Karpas-422 (cell line): ENCODE data around the gene ZNF559. TPM values are rescaled to one million over a fixed set of nuclear protein-coding genes. Genes with fewer than 3 reads are reported as not detected.
"Not testable (repeated sequence)": the region's sequence is repeated elsewhere in the genome, so short reads cannot be mapped to it uniquely, and the experiment has no call there.

Experiments
- DNase-seq: peaks from one replicate; pipeline ENCODE4 v3.0.0-alpha.2; 2015
- H2AFZ ChIP-seq: fragments of 200-600 bp; sonication (generic); 2 replicates; pipeline ENCODE4 v1.6.1; 2014; ENCODE audit warnings: antibody characterized with exemption, low read length, mixed read lengths
- H3K27ac ChIP-seq: fragments of 200-600 bp; sonication (generic); 2 replicates; pipeline ENCODE4 v1.5.1; 2014; ENCODE audit warnings: mild to moderate bottlenecking, low read length, moderate library complexity
- H3K27me3 ChIP-seq: fragments of 200-600 bp; sonication (generic); 2 replicates; pipeline ENCODE4 v1.6.1; 2014; ENCODE audit warnings: low read length, mixed read lengths
- H3K36me3 ChIP-seq: fragments of 200-600 bp; sonication (generic); 2 replicates; pipeline ENCODE4 v1.6.1; 2014; ENCODE audit warnings: low read length, mixed read lengths; ENCODE audit not compliant: insufficient read depth
- H3K4me1 ChIP-seq: fragments of 200-600 bp; sonication (generic); 2 replicates; pipeline ENCODE4 v1.6.1; 2014; ENCODE audit warnings: mild to moderate bottlenecking, low read length, mixed read lengths
- H3K4me2 ChIP-seq: fragments of 200-600 bp; sonication (generic); 2 replicates; pipeline ENCODE4 v1.6.1; 2014; ENCODE audit warnings: low read length, low read depth, mild to moderate bottlenecking; ENCODE audit not compliant: poor library complexity, severe bottlenecking
- H3K4me3 ChIP-seq: fragments of 200-600 bp; sonication (generic); 2 replicates; pipeline ENCODE4 v1.5.1; 2014; ENCODE audit warnings: mild to moderate bottlenecking, antibody characterized with exemption, low read length, mixed read lengths
- H3K79me2 ChIP-seq: fragments of 200-600 bp; sonication (generic); 2 replicates; pipeline ENCODE4 v1.6.1; 2014; ENCODE audit warnings: mild to moderate bottlenecking, low read length, mixed read lengths
- H3K9ac ChIP-seq: fragments of 200-600 bp; sonication (generic); 2 replicates; pipeline ENCODE4 v1.6.0; 2014; ENCODE audit warnings: low read length
- H3K9me2 ChIP-seq: fragments of 200-600 bp; sonication (generic), shearing (Covaris generic); replicated peaks from 2 replicates; pipeline ENCODE4 v1.6.0; 2014; ENCODE audit warnings: mild to moderate bottlenecking, low read length, moderate library complexity; ENCODE audit not compliant: insufficient read depth
- H3K9me3 ChIP-seq: fragments of 300-700, 200-600 bp; sonication (generic); 2 replicates; pipeline ENCODE4 v1.6.1; 2014; ENCODE audit warnings: low read length, mixed read lengths
- H4K20me1 ChIP-seq: fragments of 200-600 bp; sonication (generic); 2 replicates; pipeline ENCODE4 v1.6.1; 2014; ENCODE audit warnings: mild to moderate bottlenecking, antibody characterized with exemption, low read length, low read depth; ENCODE audit not compliant: insufficient read depth
- total RNA-seq: library from RNA; depleted of rRNA; stranded (reverse); fragments of >200 nt; shearing (Covaris generic); gene quantifications from 2 replicates; pipeline ENCODE4 v1.2.3, GENCODE V29; 2014; ENCODE audit warnings: low replicate concordance

Gene ZNF559
- total RNA-seq, 1 experiment from 2014 or later = 42.2 TPM

GRCh38 chr19:9309139-9309973 is 14.6 kb upstream of the ZNF559 start, which contains the start of gene ZNF699:
TSS of gene ZNF699 (minus strand) at chr19:9309838. CDS start at chr19:9305119, 4,719 bp downstream.
- peak within 1 kb of the TSS; percentile 80 for H3K4me2 ChIP-seq

GRCh38 chr19:9309974-9310446 is 14.0 kb upstream of the ZNF559 start:
- DNase-seq = no peak
- peaks cover 9% of the 10 kb centered on the region for H3K4me1 ChIP-seq
- no peaks in the 10 kb centered on the region for H3K27me3 ChIP-seq
- peaks cover 4% of the 10 kb centered on the region; the same call in 1 of the 2 replicates for H3K36me3 ChIP-seq
- H3K9me2 ChIP-seq = no peaks in the 10 kb centered on the region
- no peaks in the 10 kb centered on the region for H4K20me1 ChIP-seq
- H3K9ac ChIP-seq = peak overlapping the region; percentile 84
- peak overlapping the region; percentile 89 for H3K4me3 ChIP-seq
- peak overlapping the region; percentile 80 for H3K4me2 ChIP-seq
- H2AFZ ChIP-seq = peak overlapping the region; percentile 91
- H3K79me2 ChIP-seq = peaks cover 24% of the 10 kb centered on the region
- H3K9me3 ChIP-seq = peaks cover 7% of the 10 kb centered on the region
- H3K27ac ChIP-seq = peak overlapping the region; percentile 57

More at GRCh38 chr19:9309139-9309973, 14.6 kb upstream of the ZNF559 start, which contains the start of gene ZNF699:
- peak within 1 kb of the TSS; percentile 95 for H2AFZ ChIP-seq
- peaks cover 9% of the 10 kb centered on the region for H3K4me1 ChIP-seq
- H4K20me1 ChIP-seq = no peaks in the 10 kb centered on the region
- peak within 1 kb of the TSS; percentile 89 for H3K4me3 ChIP-seq
- H3K36me3 ChIP-seq = peaks cover 9% of the 10 kb centered on the region; the same call in 1 of the 2 replicates
- peak within 1 kb of the TSS; percentile 84 for H3K9ac ChIP-seq
- no peaks in the 10 kb centered on the region for H3K27me3 ChIP-seq
- DNase-seq = peak; percentile 100
- H3K79me2 ChIP-seq = peaks cover 24% of the 10 kb centered on the region
- H3K9me3 ChIP-seq = peaks cover 7% of the 10 kb centered on the region
- peak within 1 kb of the TSS; percentile 62 for H3K27ac ChIP-seq
- no peaks in the 10 kb centered on the region for H3K9me2 ChIP-seq

GRCh38 chr19:9313756-9314155 is 10.2 kb upstream of the ZNF559 start:
- no peak overlapping the region for H2AFZ ChIP-seq
- H3K27me3 ChIP-seq = no peaks in the 10 kb centered on the region
- peaks cover under 1% of the 10 kb centered on the region for H3K79me2 ChIP-seq
- H3K36me3 ChIP-seq = no peaks in the 10 kb centered on the region
- no peaks in the 10 kb centered on the region for H4K20me1 ChIP-seq
- peaks cover 1% of the 10 kb centered on the region; the same call in 1 of the 2 replicates for H3K4me1 ChIP-seq
- no peaks in the 10 kb centered on the region for H3K9me2 ChIP-seq
- H3K4me3 ChIP-seq = no peak overlapping the region
- H3K4me2 ChIP-seq = no peak overlapping the region
- no peak overlapping the region for H3K27ac ChIP-seq
- H3K9ac ChIP-seq = no peak overlapping the region
- no peak for DNase-seq
- peaks cover 7% of the 10 kb centered on the region for H3K9me3 ChIP-seq

DNA sequence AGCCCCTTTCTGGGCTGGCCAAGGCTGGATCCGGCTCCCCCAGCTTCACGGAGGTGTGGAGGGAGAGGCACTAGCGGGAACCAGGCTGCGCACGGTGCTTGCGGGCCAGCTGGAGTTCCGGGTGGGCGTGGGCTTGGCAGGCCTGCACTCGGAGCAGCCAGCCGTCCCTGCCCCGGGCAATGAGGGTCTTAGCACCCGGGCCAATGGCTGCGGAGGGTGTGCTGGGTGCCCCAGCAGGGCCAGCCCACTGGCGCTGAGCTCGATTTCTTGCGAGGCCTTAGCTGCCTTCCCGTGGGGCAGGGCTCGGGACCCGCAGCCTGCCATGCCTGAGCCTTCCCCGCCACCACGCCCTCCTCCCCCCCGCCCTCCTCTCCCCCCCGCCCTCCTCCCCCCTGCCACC is 2.6 kb upstream of the ZNF559 start:
- Histone ChIP-seq H3K9me3 (peaks cover 15% of the 10 kb centered on the region), H3K4me1 (peaks cover 15% of the 10 kb centered on the region), H4K20me1 (no peaks in the 10 kb centered on the region), H3K27me3 (no peaks in the 10 kb centered on the region), H3K79me2 (peaks cover 15% of the 10 kb centered on the region), H3K4me2 (no peak overlapping the region), H3K36me3 (peaks cover 15% of the 10 kb centered on the region), H3K9me2 (no peaks in the 10 kb centered on the region), H3K9ac (no peak overlapping the region), H3K27ac (no peak overlapping the region), H3K4me3 (no peak overlapping the region), H2AFZ (no peak overlapping the region)
- no peak for DNase-seq

DNA sequence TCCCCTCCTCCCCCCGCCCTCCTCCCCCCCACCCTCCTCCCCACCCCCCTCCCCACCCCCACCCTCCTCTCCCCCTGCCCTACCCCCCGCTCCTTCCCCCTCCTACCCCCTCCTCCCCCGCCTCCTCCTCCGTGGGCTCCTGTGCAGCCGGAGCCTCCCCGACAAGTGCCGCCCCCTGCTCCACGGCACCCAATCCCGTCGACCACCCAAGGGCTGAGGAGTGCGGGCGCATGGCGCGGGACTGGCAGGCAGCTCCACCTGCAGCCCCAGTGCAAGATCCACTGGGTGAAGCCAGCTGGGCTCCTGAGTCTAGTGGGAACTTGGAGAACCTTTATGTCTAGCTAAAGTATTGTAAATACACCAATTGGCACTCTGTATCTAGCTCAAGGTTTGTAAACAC is 2.2 kb upstream of the ZNF559 start:
- H3K4me2 ChIP-seq, H2AFZ ChIP-seq, H3K9me2 ChIP-seq, H3K27me3 ChIP-seq, H3K4me3 ChIP-seq, H3K27ac ChIP-seq, H3K9ac ChIP-seq, DNase-seq, H4K20me1 ChIP-seq: not testable (repeated sequence)
- H3K9me3 ChIP-seq = peaks cover 17% of the 10 kb centered on the region
- peaks cover 15% of the 10 kb centered on the region for H3K4me1 ChIP-seq
- peaks cover 18% of the 10 kb centered on the region for H3K36me3 ChIP-seq
- H3K79me2 ChIP-seq = peaks cover 16% of the 10 kb centered on the region

DNA sequence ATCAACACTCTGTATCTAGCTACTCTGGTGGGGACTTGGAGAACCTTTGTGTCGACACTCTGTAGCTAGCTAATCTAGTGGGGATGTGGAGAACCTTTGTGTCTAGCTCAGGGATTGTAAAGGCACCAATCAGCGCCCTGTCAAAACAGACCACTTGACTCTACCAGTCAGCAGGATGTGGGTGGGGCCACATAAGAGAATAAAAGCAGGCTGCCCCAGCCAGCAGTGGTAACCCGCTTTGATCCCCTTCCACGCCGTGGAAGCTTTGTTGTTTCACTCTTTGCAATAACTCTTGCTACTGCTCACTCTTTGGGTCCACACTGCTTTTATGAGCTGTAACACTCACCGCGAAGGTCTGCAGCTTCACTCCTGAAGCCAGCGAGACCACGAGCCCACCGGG is 1.8 kb upstream of the ZNF559 start:
- not testable (repeated sequence) for H3K4me3 ChIP-seq, H3K27ac ChIP-seq, DNase-seq, H3K9ac ChIP-seq, H3K27me3 ChIP-seq, H3K4me2 ChIP-seq, H3K9me2 ChIP-seq, H4K20me1 ChIP-seq, H2AFZ ChIP-seq
- Histone ChIP-seq H3K9me3 (peaks cover 17% of the 10 kb centered on the region), H3K4me1 (peaks cover 15% of the 10 kb centered on the region), H3K79me2 (peaks cover 20% of the 10 kb centered on the region), H3K36me3 (peaks cover 22% of the 10 kb centered on the region)

DNA sequence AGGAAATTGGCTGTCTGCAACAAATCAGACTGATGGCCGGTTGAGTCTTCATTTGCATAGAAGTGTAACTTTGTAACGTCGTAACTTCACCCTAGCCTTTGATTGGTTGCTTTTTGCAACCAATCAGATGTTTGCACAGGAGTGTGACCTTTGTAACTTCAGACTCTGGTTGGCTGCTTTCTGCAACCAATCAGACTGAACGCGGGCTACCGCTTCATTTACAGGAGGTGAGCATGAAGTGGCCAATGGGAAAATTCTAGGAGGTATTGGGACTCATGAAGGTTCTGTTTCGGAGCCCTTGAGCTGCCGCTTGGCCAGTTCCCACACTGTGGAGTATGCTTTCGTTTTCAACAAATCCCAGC is 441 bp upstream of the ZNF559 start:
- peak overlapping the region; percentile 61 for H3K27ac ChIP-seq
- peak overlapping the region; percentile 99 for H2AFZ ChIP-seq
- H4K20me1 ChIP-seq = no peaks in the 10 kb centered on the region
- H3K4me2 ChIP-seq = peak overlapping the region; percentile 80
- H3K79me2 ChIP-seq = peaks cover 24% of the 10 kb centered on the region
- DNase-seq = peak; percentile 82
- peak overlapping the region; percentile 83 for H3K9ac ChIP-seq
- H3K4me1 ChIP-seq = peaks cover 15% of the 10 kb centered on the region
- H3K9me2 ChIP-seq = no peaks in the 10 kb centered on the region
- H3K4me3 ChIP-seq = peak overlapping the region; percentile 77
- H3K27me3 ChIP-seq = no peaks in the 10 kb centered on the region
- peaks cover 22% of the 10 kb centered on the region for H3K9me3 ChIP-seq
- peaks cover 35% of the 10 kb centered on the region for H3K36me3 ChIP-seq

DNA sequence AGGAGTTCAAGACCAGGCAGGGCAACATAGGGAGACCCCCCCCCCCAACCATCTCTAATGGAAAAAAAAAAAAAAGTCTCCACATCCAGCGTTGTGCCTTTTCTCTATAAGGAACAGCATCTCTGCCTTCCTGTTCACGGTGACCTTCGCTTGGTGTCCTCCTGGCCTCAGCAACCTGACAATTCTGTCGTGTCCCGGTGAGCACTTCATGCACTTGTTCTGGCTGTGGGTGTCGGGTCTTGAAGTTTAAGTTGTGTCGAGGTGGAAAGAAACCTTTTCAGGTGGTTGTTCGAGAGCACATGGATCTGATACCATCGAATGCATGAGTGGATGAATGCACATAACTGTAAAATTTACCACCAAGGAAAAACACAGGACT is 594 bp downstream of the ZNF559 start:
- Histone ChIP-seq H3K27me3 (no peaks in the 10 kb centered on the region), H3K79me2 (peaks cover 33% of the 10 kb centered on the region), H3K9ac (peak overlapping the region; percentile 83), H3K27ac (peak overlapping the region; percentile 62), H4K20me1 (no peaks in the 10 kb centered on the region), H3K4me2 (peak overlapping the region; percentile 80), H3K9me3 (peaks cover 25% of the 10 kb centered on the region), H2AFZ (no peak overlapping the region; the same call in 1 of the 2 replicates), H3K4me3 (peak overlapping the region; percentile 77), H3K36me3 (peaks cover 38% of the 10 kb centered on the region), H3K9me2 (no peaks in the 10 kb centered on the region), H3K4me1 (peaks cover 15% of the 10 kb centered on the region)
- DNase-seq = no peak
